G401 (cell line): Measurements from ENCODE around the gene CCDC71. TPM values are rescaled to one million over a fixed set of nuclear protein-coding genes. Genes with fewer than 3 reads are reported as not detected.

ENCODE experiments used
- DNase-seq: peaks from one replicate; pipeline ENCODE4 v3.0.0-alpha.2; 2015; ENCODE audit warnings: low spot score
- in situ Hi-C: cut with HindIII; loops from 2 replicates; pipeline ENCODE4 v1.10.0; 2016; ENCODE audit warnings: low sequenced_read_pairs, mixed read lengths
- total RNA-seq: library from RNA; depleted of rRNA; stranded (reverse); fragments of >200 nt; shearing (Covaris generic); gene quantifications from 2 replicates; pipeline ENCODE4 v1.2.3, GENCODE V29; 2014; rRNA removed

Gene CCDC71
- total RNA-seq, result 60.1 and 69.5 TPM in 2 replicates

- in situ Hi-C loops, result no loop called here
- DNase-seq, result peak; percentile 63
Observed at GRCh38 chr3:49165771-49166751, at the start of gene CCDC71. Gene CCDC71, minus strand, starts transcription at chr3:49166331. Its CDS starts 2,123 bp downstream, at chr3:49164208.

GRCh38 chr3:49213998-49214397 lies 47.9 kb upstream of the CCDC71 start:
- in situ Hi-C loops, result no loop called here
- no peak for DNase-seq

GRCh38 chr3:49213541-49213943 lies 47.4 kb upstream of the CCDC71 start:
- DNase-seq, result no peak
- in situ Hi-C loops, result no loop called here

- in situ Hi-C loops, result no loop called here
- no peak for DNase-seq
Observed at GRCh38 chr3:49199900-49200281, 33.8 kb upstream of the CCDC71 start.

GRCh38 chr3:49199239-49199899 lies 33.2 kb upstream of the CCDC71 start:
- peak; percentile 35 for DNase-seq
- in situ Hi-C loops, result no loop called here

GRCh38 chr3:49198611-49199230 lies 32.6 kb upstream of the CCDC71 start:
- in situ Hi-C loops, result no loop called here
- no peak for DNase-seq

GRCh38 chr3:49198161-49198560 lies 32.0 kb upstream of the CCDC71 start:
- DNase-seq, result no peak
- in situ Hi-C loops, result no loop called here

GRCh38 chr3:49191741-49192140 lies 25.6 kb upstream of the CCDC71 start:
- in situ Hi-C loops, result no loop called here

GRCh38 chr3:49183873-49184272 lies 17.7 kb upstream of the CCDC71 start:
- in situ Hi-C loops, result no loop called here
- no peak for DNase-seq

More at GRCh38 chr3:49191741-49192140, 25.6 kb upstream of the CCDC71 start:
- DNase-seq, result no peak

- DNase-seq, result no peak
- in situ Hi-C loops, result no loop called here
Observed at GRCh38 chr3:49182682-49183081, 16.6 kb upstream of the CCDC71 start.

GRCh38 chr3:49181351-49181750 lies 15.2 kb upstream of the CCDC71 start:
- in situ Hi-C loops, result no loop called here

GRCh38 chr3:49180116-49180515 lies 14.0 kb upstream of the CCDC71 start:
- in situ Hi-C loops, result no loop called here
- DNase-seq, result no peak

More at GRCh38 chr3:49181351-49181750, 15.2 kb upstream of the CCDC71 start:
- DNase-seq, result no peak

GRCh38 chr3:49177073-49177472 lies 10.9 kb upstream of the CCDC71 start:
- no peak for DNase-seq
- in situ Hi-C loops, result no loop called here

GRCh38 chr3:49175530-49175929 lies 9.4 kb upstream of the CCDC71 start:
- in situ Hi-C loops, result no loop called here

GRCh38 chr3:49174397-49174985 lies 8.4 kb upstream of the CCDC71 start:
- DNase-seq, result no peak
- in situ Hi-C loops, result no loop called here

More at GRCh38 chr3:49175530-49175929, 9.4 kb upstream of the CCDC71 start:
- DNase-seq, result no peak

- in situ Hi-C loops, result no loop called here
- no peak for DNase-seq
Observed at GRCh38 chr3:49173792-49174170, 7.7 kb upstream of the CCDC71 start.

- no peak for DNase-seq
- in situ Hi-C loops, result no loop called here
Observed at GRCh38 chr3:49173116-49173791, 7.1 kb upstream of the CCDC71 start.

- in situ Hi-C loops, result no loop called here
- no peak for DNase-seq
Observed at GRCh38 chr3:49172551-49173041, 6.5 kb upstream of the CCDC71 start.
